GM18519 (cell line): ENCODE measurements around the gene CTIF.

ENCODE experiments used
- ATAC-seq: cut with Tn5 transposase; IDR thresholded peaks from one replicate; pipeline ENCODE4 v1.9.1; 2021; ENCODE audit warnings: mild to moderate bottlenecking, moderate library complexity; ENCODE audit not compliant: unreplicated experiment, low FRiP score

Gene CTIF

GRCh38 chr18:48550101-48550729 lies 11.4 kb downstream of the CTIF start:
- ATAC-seq: no peak

GRCh38 chr18:48551100-48551499 lies 12.3 kb downstream of the CTIF start:
- no peak for ATAC-seq

- ATAC-seq: no peak
Measured at GRCh38 chr18:48552130-48552529, 13.3 kb downstream of the CTIF start.

- ATAC-seq: no peak
Measured at GRCh38 chr18:48553236-48553635, 14.4 kb downstream of the CTIF start.

GRCh38 chr18:48554610-48555400 lies 16.0 kb downstream of the CTIF start:
- no peak for ATAC-seq

- ATAC-seq: no peak
Measured at GRCh38 chr18:48555465-48555995, 16.7 kb downstream of the CTIF start.

GRCh38 chr18:48557640-48558174 lies 18.9 kb downstream of the CTIF start:
- no peak for ATAC-seq

GRCh38 chr18:48558248-48558647 lies 19.4 kb downstream of the CTIF start:
- no peak for ATAC-seq

GRCh38 chr18:48560491-48560890 lies 21.7 kb downstream of the CTIF start:
- ATAC-seq: no peak

GRCh38 chr18:48562075-48562474 lies 23.2 kb downstream of the CTIF start:
- no peak for ATAC-seq

GRCh38 chr18:48563027-48563426 lies 24.2 kb downstream of the CTIF start:
- no peak for ATAC-seq

GRCh38 chr18:48564139-48564538 lies 25.3 kb downstream of the CTIF start:
- no peak for ATAC-seq

- ATAC-seq: no peak
Measured at GRCh38 chr18:48565105-48565504, 26.3 kb downstream of the CTIF start.

- no peak for ATAC-seq
Measured at GRCh38 chr18:48566589-48566988, 27.8 kb downstream of the CTIF start.

GRCh38 chr18:48567388-48567787 lies 28.6 kb downstream of the CTIF start:
- no peak for ATAC-seq

GRCh38 chr18:48569139-48569914 lies 30.5 kb downstream of the CTIF start:
- ATAC-seq: no peak

GRCh38 chr18:48569915-48570264 lies 31.1 kb downstream of the CTIF start:
- no peak for ATAC-seq

- no peak for ATAC-seq
Measured at GRCh38 chr18:48570313-48570712, 31.5 kb downstream of the CTIF start.

- no peak for ATAC-seq
Measured at GRCh38 chr18:48571639-48572384, 33.0 kb downstream of the CTIF start.

GRCh38 chr18:48572402-48573126 lies 33.7 kb downstream of the CTIF start:
- ATAC-seq: no peak
